Natural killer cell (primary cell): ENCODE measurements around the gene WDFY1. TPM values are rescaled to one million over a fixed set of nuclear protein-coding genes. Genes with fewer than 3 reads are reported as not detected.

Experiments used
- ATAC-seq, 3 donors: fragments of 150-1000 bp in 2 of 3; fragments of 200-7000 bp in 1 of 3; cut with Tn5 transposase; 1 replicate in 1 of 3; 2 replicates in 2 of 3; pipeline ENCODE4 v1.10.0; 2021; ENCODE audit warnings: mild to moderate bottlenecking in 2 of 3, moderate library complexity in 2 of 3
- DNase-seq, 2 donors: peaks; one replicate each; pipeline versions ENCODE4 v3.0.0 to v3.0.0-alpha.2; 2013 to 2021; ENCODE audit warnings: mixed read lengths in 1 of 2
- H3K27ac ChIP-seq: one replicate; pipeline ENCODE4 v1.5.1; 2013; ENCODE audit warnings: mild to moderate bottlenecking, low read length
- H3K27me3 ChIP-seq: one replicate; pipeline ENCODE4 v1.6.1; 2013; ENCODE audit warnings: low read length; ENCODE audit not compliant: control insufficient read depth, insufficient read depth
- H3K36me3 ChIP-seq: one replicate; pipeline ENCODE4 v1.6.1; 2013; ENCODE audit warnings: low read length; ENCODE audit not compliant: control insufficient read depth, insufficient read depth
- H3K4me1 ChIP-seq: one replicate; pipeline ENCODE4 v1.6.1; 2013; ENCODE audit warnings: low read length; ENCODE audit not compliant: control insufficient read depth, insufficient read depth
- H3K4me3 ChIP-seq: one replicate; pipeline ENCODE4 v1.5.1; 2013; ENCODE audit warnings: low read length
- H3K9me3 ChIP-seq: one replicate; pipeline ENCODE4 v1.6.1; 2013; ENCODE audit warnings: low read length; ENCODE audit not compliant: control insufficient read depth, insufficient read depth
- H3K27ac Mint-ChIP-seq, 2 donors: one replicate each; pipeline ENCODE4 v1.8.0; 2022; ENCODE audit warnings: mild to moderate bottlenecking in 2 of 2, mixed read lengths in 2 of 2, moderate library complexity in 1 of 2
- H3K27me3 Mint-ChIP-seq, 2 donors: one replicate each; pipeline ENCODE4 v1.8.0; 2022; ENCODE audit warnings: low read depth in 2 of 2, mixed read lengths in 2 of 2
- H3K36me3 Mint-ChIP-seq: one replicate; pipeline ENCODE4 v1.8.0; 2022; ENCODE audit warnings: mixed read lengths
- H3K4me1 Mint-ChIP-seq, 2 donors: one replicate each; pipeline ENCODE4 v1.8.0; 2022; ENCODE audit warnings: mixed read lengths in 2 of 2
- H3K4me3 Mint-ChIP-seq: one replicate; pipeline ENCODE4 v1.8.0; 2022; ENCODE audit warnings: mild to moderate bottlenecking, moderate library complexity, mixed read lengths
- H3K9me3 Mint-ChIP-seq, 2 donors: one replicate each; pipeline ENCODE4 v1.8.0; 2022; ENCODE audit warnings: mixed read lengths in 2 of 2
- WGBS: methylation state at CpG from one replicate; pipeline ENCODE4 v1.1.7; 2013; ENCODE audit warnings: missing lambda C conversion rate; ENCODE audit not compliant: insufficient coverage; 5-methylcytosine and 5-hydroxymethylcytosine counted together
- intact Hi-C: fragments of 100-400 bp; cut with micrococcal nuclease; formaldehyde crosslinking; loops from one replicate; pipeline ENCODE4 v1.14.2; 2022
- total RNA-seq, 4 donors: library from RNA; stranded (reverse); fragments of 120-200 nt in 1 of 4; gene quantifications; one replicate each; pipeline versions ENCODE4 v1.2.3 to v1.2.4, GENCODE V29; 2013 to 2022
- TF ChIP-seq, protein P1 (sequence below): fragments of 200-600 bp; IDR thresholded peaks from one replicate; pipeline ENCODE4 v1.8.0; 2022; ENCODE audit warnings: antibody characterized with exemption

The WDFY1 gene
- total RNA-seq, 3 donors from 2014 or later (not counting 1 experiment from before 2014, with no cell fraction given): 90.2 to 96.2 (median 92.0) TPM

DNA sequence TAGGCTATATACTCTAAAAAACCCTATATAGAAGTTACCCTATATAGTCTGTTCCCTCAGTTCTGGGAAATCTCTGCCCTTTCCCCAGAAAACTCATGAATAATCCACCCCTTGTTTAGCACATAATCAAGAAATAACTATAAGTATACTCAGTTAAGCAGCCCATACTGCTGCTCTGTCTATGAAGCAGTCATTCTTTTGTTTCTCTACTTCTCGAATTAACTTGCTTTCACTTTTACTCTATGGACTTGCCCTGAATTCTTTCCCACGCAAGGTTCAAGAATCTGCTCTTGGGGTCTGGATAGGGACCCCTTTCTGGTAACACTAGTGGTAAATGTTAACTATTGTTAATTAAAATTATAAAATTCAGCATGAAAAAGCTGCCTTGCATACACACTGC is 90.4 kb downstream of the WDFY1 start:
- Histone ChIP-seq H3K4me1 (peaks cover 19% of the 10 kb centered on the region), H3K4me3 (no peak overlapping the region), H3K27ac (no peak overlapping the region), H3K27me3 (no peaks in the 10 kb centered on the region), H3K36me3 (peaks cover 6% of the 10 kb centered on the region), H3K9me3 (no peaks in the 10 kb centered on the region)
- H3K36me3 Mint-ChIP-seq: peaks cover 3% of the 10 kb centered on the region
- 68% methylated on average over 2 of the region's 2 CpGs for WGBS
- no peaks in the 10 kb centered on the region for H3K9me3 Mint-ChIP-seq
- H3K4me1 Mint-ChIP-seq: peaks cover 27 to 30% of the 10 kb centered on the region in 2 donors
- no peaks in the 10 kb centered on the region for H3K27me3 Mint-ChIP-seq
- DNase-seq: no peak
- TF ChIP-seq, protein P1, sequence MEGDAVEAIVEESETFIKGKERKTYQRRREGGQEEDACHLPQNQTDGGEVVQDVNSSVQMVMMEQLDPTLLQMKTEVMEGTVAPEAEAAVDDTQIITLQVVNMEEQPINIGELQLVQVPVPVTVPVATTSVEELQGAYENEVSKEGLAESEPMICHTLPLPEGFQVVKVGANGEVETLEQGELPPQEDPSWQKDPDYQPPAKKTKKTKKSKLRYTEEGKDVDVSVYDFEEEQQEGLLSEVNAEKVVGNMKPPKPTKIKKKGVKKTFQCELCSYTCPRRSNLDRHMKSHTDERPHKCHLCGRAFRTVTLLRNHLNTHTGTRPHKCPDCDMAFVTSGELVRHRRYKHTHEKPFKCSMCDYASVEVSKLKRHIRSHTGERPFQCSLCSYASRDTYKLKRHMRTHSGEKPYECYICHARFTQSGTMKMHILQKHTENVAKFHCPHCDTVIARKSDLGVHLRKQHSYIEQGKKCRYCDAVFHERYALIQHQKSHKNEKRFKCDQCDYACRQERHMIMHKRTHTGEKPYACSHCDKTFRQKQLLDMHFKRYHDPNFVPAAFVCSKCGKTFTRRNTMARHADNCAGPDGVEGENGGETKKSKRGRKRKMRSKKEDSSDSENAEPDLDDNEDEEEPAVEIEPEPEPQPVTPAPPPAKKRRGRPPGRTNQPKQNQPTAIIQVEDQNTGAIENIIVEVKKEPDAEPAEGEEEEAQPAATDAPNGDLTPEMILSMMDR: no peak
- intact Hi-C loops: no loop called here
- ATAC-seq: no peak
- no peak overlapping the region for H3K4me3 Mint-ChIP-seq
- no peak overlapping the region for H3K27ac Mint-ChIP-seq

DNA sequence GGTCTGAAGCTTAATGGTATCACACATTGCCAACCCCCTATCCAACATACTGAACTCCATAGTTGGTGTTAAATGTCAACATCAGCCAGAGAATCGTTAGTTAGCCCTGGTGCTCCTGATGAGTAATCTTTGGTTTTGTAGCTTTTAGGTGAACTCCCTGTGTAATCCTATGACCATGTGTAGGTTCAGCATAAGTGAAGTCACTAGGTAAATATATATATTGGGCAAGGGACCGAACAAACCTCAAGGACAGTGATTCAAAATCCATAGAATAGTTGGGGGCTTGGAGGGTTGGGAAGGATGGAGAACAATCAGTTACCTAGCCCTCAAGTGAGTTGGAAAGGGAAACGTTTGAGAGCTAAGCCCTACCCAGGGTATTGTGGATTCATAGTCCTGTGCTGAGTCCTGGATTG is 91.7 kb downstream of the WDFY1 start:
- H3K4me3 Mint-ChIP-seq: no peak overlapping the region
- H3K9me3 Mint-ChIP-seq: no peaks in the 10 kb centered on the region
- DNase-seq: no peak
- H3K27me3 Mint-ChIP-seq: no peaks in the 10 kb centered on the region
- TF ChIP-seq, protein P1: no peak
- H3K4me1 Mint-ChIP-seq: peaks cover 16 to 21% of the 10 kb centered on the region in 2 donors
- Histone ChIP-seq H3K27ac (no peak overlapping the region), H3K4me1 (peaks cover 8% of the 10 kb centered on the region), H3K9me3 (no peaks in the 10 kb centered on the region), H3K4me3 (no peak overlapping the region), H3K27me3 (no peaks in the 10 kb centered on the region), H3K36me3 (peaks cover 6% of the 10 kb centered on the region)
- H3K36me3 Mint-ChIP-seq: peaks cover 8% of the 10 kb centered on the region
- no peak overlapping the region for H3K27ac Mint-ChIP-seq
- no peak for ATAC-seq
- 95% methylated on average over 3 of the region's 3 CpGs for WGBS
- intact Hi-C loops: no loop called here

DNA sequence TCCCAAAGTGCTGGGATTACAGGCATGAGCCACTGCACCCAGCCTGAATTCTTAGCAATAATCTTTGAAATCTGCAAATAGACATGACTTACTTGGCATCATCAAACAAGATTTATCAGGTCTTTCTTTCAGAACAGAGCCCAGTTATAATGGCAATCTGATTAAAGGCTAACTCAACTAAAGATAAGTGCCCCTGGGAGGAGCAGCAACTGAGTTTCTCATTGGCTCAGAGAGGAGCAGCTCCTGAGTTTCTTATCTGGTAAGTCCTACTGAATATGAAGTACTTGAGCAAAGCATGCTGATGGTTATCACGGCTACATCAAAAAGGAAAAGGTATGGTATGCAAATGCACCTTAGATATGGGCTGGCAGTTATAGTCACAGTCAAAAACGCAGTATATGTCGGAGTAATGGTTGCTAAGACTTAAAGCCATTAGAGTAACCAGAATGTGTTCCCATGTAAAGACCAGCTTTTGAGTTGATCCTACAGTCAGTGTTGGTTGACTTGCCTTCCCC is 92.8 kb downstream of the WDFY1 start:
- Histone ChIP-seq H3K36me3 (peaks cover 6% of the 10 kb centered on the region), H3K27me3 (no peaks in the 10 kb centered on the region), H3K4me1 (peaks cover 8% of the 10 kb centered on the region), H3K9me3 (no peaks in the 10 kb centered on the region), H3K4me3 (no peak overlapping the region), H3K27ac (no peak overlapping the region)
- TF ChIP-seq, protein P1: no peak
- H3K36me3 Mint-ChIP-seq: peaks cover 8% of the 10 kb centered on the region
- no peak overlapping the region for H3K4me3 Mint-ChIP-seq
- intact Hi-C loops: no loop called here
- H3K27me3 Mint-ChIP-seq: no peaks in the 10 kb centered on the region
- DNase-seq (no peak), ATAC-seq (no peak)
- no peak overlapping the region for H3K27ac Mint-ChIP-seq
- no peaks in the 10 kb centered on the region for H3K9me3 Mint-ChIP-seq
- peaks cover 16 to 21% of the 10 kb centered on the region in 2 donors for H3K4me1 Mint-ChIP-seq
- WGBS: 95% methylated on average over 3 of the region's 3 CpGs

DNA sequence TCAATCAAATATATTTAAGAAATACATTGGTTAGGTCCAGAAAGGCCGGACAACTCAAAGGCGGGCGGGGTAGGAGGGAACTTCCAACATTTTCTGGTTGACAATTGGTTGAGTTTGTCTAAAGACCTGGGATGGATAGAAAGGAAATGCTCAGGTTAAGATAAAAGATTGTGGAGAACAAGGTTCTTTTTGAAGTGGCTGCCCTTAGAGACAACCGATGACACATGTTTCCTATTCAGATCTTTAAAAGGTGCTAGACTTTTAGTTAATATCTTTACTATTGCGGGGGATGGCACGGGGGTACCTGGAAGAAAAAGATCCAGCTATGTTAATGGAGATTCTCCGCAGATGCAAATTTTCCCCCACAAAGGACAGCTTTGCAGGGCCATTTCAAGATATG is 97.7 kb downstream of the WDFY1 start:
- intact Hi-C loops: no loop called here
- H3K36me3 Mint-ChIP-seq: peaks cover 8% of the 10 kb centered on the region
- no peaks in the 10 kb centered on the region for H3K36me3 ChIP-seq
- H3K4me1 Mint-ChIP-seq: peaks cover 11 to 14% of the 10 kb centered on the region in 2 donors
- TF ChIP-seq, protein P1: no peak
- no peaks in the 10 kb centered on the region for H3K27me3 Mint-ChIP-seq
- H3K27ac ChIP-seq: no peak overlapping the region
- ATAC-seq: no peak
- H3K4me3 ChIP-seq: no peak overlapping the region
- no peaks in the 10 kb centered on the region for H3K9me3 ChIP-seq
- peaks cover 8% of the 10 kb centered on the region for H3K4me1 ChIP-seq
- DNase-seq: no peak
- H3K27ac Mint-ChIP-seq: no peak overlapping the region
- H3K27me3 ChIP-seq: no peaks in the 10 kb centered on the region
- WGBS: 79% methylated on average over 7 of the region's 7 CpGs
- no peaks in the 10 kb centered on the region for H3K9me3 Mint-ChIP-seq
- no peak overlapping the region for H3K4me3 Mint-ChIP-seq
